Measurements from ENCODE around the gene TTLL3.
"Not testable (repeated sequence)": the region's sequence is repeated elsewhere in the genome, so short reads cannot be mapped to it uniquely, and the experiment has no call there.

The TTLL3 gene

GRCh38 chr3:9837701-9838582 lies 27.9 kb downstream of the TTLL3 start:
- no peak for DNase-seq (ENCODE audit: low read depth in 2 of 2)

GRCh38 chr3:9838856-9839255 lies 28.8 kb downstream of the TTLL3 start:
- DNase-seq (ENCODE audit: low read depth in 2 of 2), result no peak

GRCh38 chr3:9841015-9841414 lies 31.0 kb downstream of the TTLL3 start:
- no peak for DNase-seq (ENCODE audit: low read depth in 2 of 2)

- peak; percentile 89 to 90 for DNase-seq (ENCODE audit: low read depth in 2 of 2)
These were observed 33.8 kb downstream of the TTLL3 start, which contains the start of gene RPUSD3 for GRCh38 chr3:9843715-9844438. TSS of gene RPUSD3 (minus strand) at chr3:9844008. CDS start at chr3:9843990, 18 bp downstream.

GRCh38 chr3:9846231-9846630 lies 36.2 kb downstream of the TTLL3 start:
- no peak for DNase-seq (ENCODE audit: low read depth in 2 of 2)

GRCh38 chr3:9846931-9847488 lies 36.9 kb downstream of the TTLL3 start:
- DNase-seq (ENCODE audit: low read depth in 2 of 2), result no peak

GRCh38 chr3:9847870-9848269 lies 37.8 kb downstream of the TTLL3 start:
- not testable (repeated sequence) for DNase-seq (ENCODE audit: low read depth in 2 of 2)

GRCh38 chr3:9848860-9849259 lies 38.8 kb downstream of the TTLL3 start:
- DNase-seq (ENCODE audit: low read depth in 2 of 2), result not testable (repeated sequence)

- not testable (repeated sequence) for DNase-seq (ENCODE audit: low read depth in 2 of 2)
These were observed 41.3 kb downstream of the TTLL3 start for GRCh38 chr3:9851383-9851782.

- not testable (repeated sequence) for DNase-seq (ENCODE audit: low read depth in 2 of 2)
These were observed 41.9 kb downstream of the TTLL3 start for GRCh38 chr3:9851926-9852325.

GRCh38 chr3:9852528-9852927 lies 42.5 kb downstream of the TTLL3 start:
- no peak for DNase-seq (ENCODE audit: low read depth in 2 of 2)

- DNase-seq (ENCODE audit: low read depth in 2 of 2), result not testable (repeated sequence)
These were observed 44.4 kb downstream of the TTLL3 start for GRCh38 chr3:9854291-9854940.

GRCh38 chr3:9855594-9855993 lies 45.5 kb downstream of the TTLL3 start:
- no peak for DNase-seq (ENCODE audit: low read depth in 2 of 2)

- no peak for DNase-seq (ENCODE audit: low read depth in 2 of 2)
These were observed 49.5 kb downstream of the TTLL3 start for GRCh38 chr3:9859530-9860025.

- no peak for DNase-seq (ENCODE audit: low read depth in 2 of 2)
These were observed 51.1 kb downstream of the TTLL3 start for GRCh38 chr3:9861201-9861600.

- DNase-seq (ENCODE audit: low read depth in 2 of 2), result no peak
These were observed 51.6 kb downstream of the TTLL3 start for GRCh38 chr3:9861626-9862130.

GRCh38 chr3:9862391-9863057 lies 52.5 kb downstream of the TTLL3 start:
- DNase-seq (ENCODE audit: low read depth in 2 of 2), result peak; percentile 13 to 27

- no peak for DNase-seq (ENCODE audit: low read depth in 2 of 2)
These were observed 53.2 kb downstream of the TTLL3 start for GRCh38 chr3:9863058-9863772.

GRCh38 chr3:9864200-9864927 lies 54.3 kb downstream of the TTLL3 start:
- no peak for DNase-seq (ENCODE audit: low read depth in 2 of 2)

Measured in stimulated activated CD8-positive, alpha-beta memory T cell treated with anti-CD3 and anti-CD28 coated beads, Interleukin-15, amount 100 ng/mL, for 48 hours (primary cell).